Measurements from ENCODE around the gene COX6B2. TPM values are rescaled to one million over a fixed set of nuclear protein-coding genes. Genes with fewer than 3 reads are reported as not detected.
A peak's percentile ranks its signal among the peaks of the same experiment; 100 is the strongest.
"Not testable (repeated sequence)": the region's sequence is repeated elsewhere in the genome, so short reads cannot be mapped to it uniquely, and the experiment has no call there.

COX6B2 gene
- total RNA-seq, 2 experiments from 2014 or later, result 0.28 TPM; not detected in 1

- DNase-seq, result no peak
- Mint-ChIP-seq H3K27me3 (peaks cover 28% of the 10 kb centered on the region), H3K9me3 (no peaks in the 10 kb centered on the region), H3K4me3 (peak overlapping the region; percentile 4), H3K27ac (peak overlapping the region; percentile 99), H3K4me1 (ENCODE audit: low read depth) (peaks cover 21% of the 10 kb centered on the region), H3K36me3 (ENCODE audit: low read depth) (peaks cover 16% of the 10 kb centered on the region)
- H3K27me3 ChIP-seq (ENCODE audit: control insufficient read depth in 1 of 2, insufficient read depth in 2 of 2, low read length in 2 of 2), result peaks cover 4 to 6% of the 10 kb centered on the region in 2 experiments
- H3K4me1 ChIP-seq (ENCODE audit: insufficient read depth, low read length), result peaks cover 26% of the 10 kb centered on the region
- no peak for ATAC-seq (ENCODE audit: poor library complexity)
- CTCF ChIA-PET, result interaction anchor here (3.5 kb wide), 1 partner anchor 35 kb away, joined by 21 read pairs; no protein-coding TSS in a partner anchor
- intact Hi-C loops (cut with DNase I, micrococcal nuclease), result loop anchor here in 1 of 2 experiments (5.0 kb wide), 1 partner anchor 71 kb away; the partner anchor contains the start of gene UBE2S
- H3K27ac ChIP-seq (ENCODE audit: low read depth in 1 of 2, low read length in 2 of 2), result no peak overlapping the region
- H3K36me3 ChIP-seq (ENCODE audit: insufficient read depth, low read length), result no peaks in the 10 kb centered on the region
- no peak overlapping the region for H3K4me3 ChIP-seq (ENCODE audit: low read length)
- no peak for TF ChIP-seq CTCF (IDR thresholded peaks at IDR 0.05)
- H3K9me3 ChIP-seq (ENCODE audit: control insufficient read depth in 1 of 2, insufficient read depth in 1 of 2, low read length in 2 of 2), result no peaks in the 10 kb centered on the region
- POLR2A ChIA-PET, result no interaction called here
These were observed 18.4 kb downstream of the COX6B2 start for GRCh38 chr19:55336101-55336500.

- Mint-ChIP-seq H3K27ac (no peak overlapping the region), H3K4me1 (ENCODE audit: low read depth) (peaks cover 7% of the 10 kb centered on the region), H3K27me3 (peaks cover 29% of the 10 kb centered on the region), H3K4me3 (no peak overlapping the region), H3K9me3 (no peaks in the 10 kb centered on the region), H3K36me3 (ENCODE audit: low read depth) (peaks cover 6% of the 10 kb centered on the region)
- CTCF ChIA-PET, result no interaction called here
- Histone ChIP-seq H3K4me3 (ENCODE audit: low read length) (no peak overlapping the region), H3K27me3 (ENCODE audit: control insufficient read depth in 1 of 2, insufficient read depth in 2 of 2, low read length in 2 of 2) (peaks cover 0 to 6% of the 10 kb centered on the region in 2 experiments), H3K4me1 (ENCODE audit: insufficient read depth, low read length) (peaks cover 9% of the 10 kb centered on the region), H3K36me3 (ENCODE audit: insufficient read depth, low read length) (no peaks in the 10 kb centered on the region), H3K27ac (ENCODE audit: low read depth in 1 of 2, low read length in 2 of 2) (no peak overlapping the region), H3K9me3 (ENCODE audit: control insufficient read depth in 1 of 2, insufficient read depth in 1 of 2, low read length in 2 of 2) (no peaks in the 10 kb centered on the region)
- DNase-seq (no peak), ATAC-seq (ENCODE audit: poor library complexity) (no peak)
- POLR2A ChIA-PET, result no interaction called here
- intact Hi-C loops (cut with DNase I, micrococcal nuclease), result no loop called here
- TF ChIP-seq CTCF (IDR thresholded peaks at IDR 0.05), result no peak
These were observed 20.6 kb downstream of the COX6B2 start for GRCh38 chr19:55333870-55334269.

- POLR2A ChIA-PET; intact Hi-C loops (cut with DNase I, micrococcal nuclease); H3K36me3 ChIP-seq (ENCODE audit: insufficient read depth, low read length); H3K27ac Mint-ChIP-seq; H3K36me3 Mint-ChIP-seq (ENCODE audit: low read depth); ATAC-seq (ENCODE audit: poor library complexity); H3K4me3 ChIP-seq (ENCODE audit: low read length); H3K9me3 ChIP-seq (ENCODE audit: control insufficient read depth in 1 of 2, insufficient read depth in 1 of 2, low read length in 2 of 2); H3K4me1 Mint-ChIP-seq (ENCODE audit: low read depth); DNase-seq; H3K4me3 Mint-ChIP-seq; H3K4me1 ChIP-seq (ENCODE audit: insufficient read depth, low read length); CTCF ChIA-PET; H3K27ac ChIP-seq (ENCODE audit: low read depth in 1 of 2, low read length in 2 of 2); H3K9me3 Mint-ChIP-seq; H3K27me3 ChIP-seq (ENCODE audit: control insufficient read depth in 1 of 2, insufficient read depth in 2 of 2, low read length in 2 of 2): not testable (repeated sequence)
- H3K27me3 Mint-ChIP-seq, result peaks cover 15% of the 10 kb centered on the region
These were observed 24.7 kb downstream of the COX6B2 start for GRCh38 chr19:55329791-55330190.

GRCh38 chr19:55328774-55329318 lies 25.7 kb downstream of the COX6B2 start:
- H3K4me1 ChIP-seq (ENCODE audit: insufficient read depth, low read length); H3K27ac Mint-ChIP-seq; H3K4me3 ChIP-seq (ENCODE audit: low read length); intact Hi-C loops (cut with DNase I, micrococcal nuclease); H3K9me3 Mint-ChIP-seq; H3K9me3 ChIP-seq (ENCODE audit: control insufficient read depth in 1 of 2, insufficient read depth in 1 of 2, low read length in 2 of 2); H3K27ac ChIP-seq (ENCODE audit: low read depth in 1 of 2, low read length in 2 of 2); H3K4me1 Mint-ChIP-seq (ENCODE audit: low read depth); H3K4me3 Mint-ChIP-seq; H3K27me3 ChIP-seq (ENCODE audit: control insufficient read depth in 1 of 2, insufficient read depth in 2 of 2, low read length in 2 of 2); ATAC-seq (ENCODE audit: poor library complexity); H3K36me3 Mint-ChIP-seq (ENCODE audit: low read depth); POLR2A ChIA-PET; CTCF ChIA-PET; H3K36me3 ChIP-seq (ENCODE audit: insufficient read depth, low read length): not testable (repeated sequence)
- peak in 3 of 14 experiments; percentile 20 to 42 (median 36) for DNase-seq
- peaks cover 12% of the 10 kb centered on the region for H3K27me3 Mint-ChIP-seq

Measured in CD4-positive, alpha-beta T cell (primary cell).